Loucy (cell line): ENCODE measurements around the gene KAZALD1.

Experiments
- H2AFZ ChIP-seq: fragments of 200-600 bp; sonication (generic); 2 replicates; pipeline ENCODE4 v1.6.0; 2016; ENCODE audit warnings: antibody characterized with exemption, mild to moderate bottlenecking, low read length, moderate library complexity
- H3F3A ChIP-seq: fragments of 200-600 bp; 2 replicates; pipeline ENCODE4 v1.6.0; 2016; ENCODE audit warnings: antibody characterized with exemption, low read depth, mild to moderate bottlenecking
- H3K27me3 ChIP-seq: fragments of 200-600 bp; sonication (generic); 2 replicates; pipeline ENCODE4 v1.6.1; 2014; ENCODE audit warnings: low read length, mild to moderate bottlenecking; ENCODE audit not compliant: insufficient read depth, poor library complexity, severe bottlenecking
- H3K36me3 ChIP-seq: fragments of 200-600 bp; sonication (generic); 2 replicates; pipeline ENCODE4 v1.6.1; 2016; ENCODE audit warnings: low read length; ENCODE audit not compliant: insufficient read depth
- H3K4me1 ChIP-seq: fragments of 200-600 bp; sonication (generic); 2 replicates; pipeline ENCODE4 v1.5.1; 2014; ENCODE audit warnings: low read length, mild to moderate bottlenecking; ENCODE audit not compliant: insufficient read depth, poor library complexity, severe bottlenecking
- H3K4me2 ChIP-seq: fragments of 200-600 bp; sonication (generic); 2 replicates; pipeline ENCODE4 v1.6.0; 2014; ENCODE audit warnings: antibody characterized with exemption, low read length, low read depth, mild to moderate bottlenecking; ENCODE audit not compliant: poor library complexity, severe bottlenecking
- H3K4me3 ChIP-seq: fragments of 200-600 bp; sonication (generic); 2 replicates; pipeline ENCODE4 v1.5.1; 2014; ENCODE audit warnings: low read length, mild to moderate bottlenecking, mixed read lengths; ENCODE audit not compliant: poor library complexity, severe bottlenecking
- H3K79me2 ChIP-seq: fragments of 200-600 bp; sonication (generic); 2 replicates; pipeline ENCODE4 v1.6.1; 2014; ENCODE audit warnings: low read length; ENCODE audit not compliant: insufficient read depth
- H3K9ac ChIP-seq: fragments of 200-600 bp; sonication (generic); 2 replicates; pipeline ENCODE4 v1.6.0; 2014; ENCODE audit warnings: mild to moderate bottlenecking, low read depth, low read length, moderate library complexity; ENCODE audit not compliant: poor library complexity, severe bottlenecking
- H3K9me2 ChIP-seq: fragments of 200-600 bp; sonication (generic); replicated peaks from 2 replicates; pipeline ENCODE4 v1.6.1; 2016; ENCODE audit warnings: low read depth, low read length, mixed read lengths
- H3K9me3 ChIP-seq: fragments of 200-600 bp; sonication (generic); 2 replicates; pipeline ENCODE4 v1.6.1; 2014; ENCODE audit warnings: mild to moderate bottlenecking, antibody characterized with exemption, low read length, low read depth; ENCODE audit not compliant: insufficient read depth
- H4K20me1 ChIP-seq: fragments of 200-600 bp; sonication (generic); 2 replicates; pipeline ENCODE4 v1.6.0; 2014; ENCODE audit warnings: antibody characterized with exemption, low read length, mild to moderate bottlenecking; ENCODE audit not compliant: insufficient read depth, poor library complexity, severe bottlenecking
- CTCF ChIP-seq: fragments of 200-600 bp; sonication (generic); conservative IDR thresholded peaks from 2 replicates; pipeline ENCODE4 v1.5.1; 2014; ENCODE audit warnings: mild to moderate bottlenecking, antibody characterized with exemption, low read length
- EZH2phosphoT487 ChIP-seq: fragments of 200-600 bp; IDR thresholded peaks from 2 replicates; pipeline ENCODE4 v1.6.1; 2018; ENCODE audit warnings: antibody characterized with exemption, mild to moderate bottlenecking, moderate library complexity, borderline replicate concordance

KAZALD1 gene

DNA sequence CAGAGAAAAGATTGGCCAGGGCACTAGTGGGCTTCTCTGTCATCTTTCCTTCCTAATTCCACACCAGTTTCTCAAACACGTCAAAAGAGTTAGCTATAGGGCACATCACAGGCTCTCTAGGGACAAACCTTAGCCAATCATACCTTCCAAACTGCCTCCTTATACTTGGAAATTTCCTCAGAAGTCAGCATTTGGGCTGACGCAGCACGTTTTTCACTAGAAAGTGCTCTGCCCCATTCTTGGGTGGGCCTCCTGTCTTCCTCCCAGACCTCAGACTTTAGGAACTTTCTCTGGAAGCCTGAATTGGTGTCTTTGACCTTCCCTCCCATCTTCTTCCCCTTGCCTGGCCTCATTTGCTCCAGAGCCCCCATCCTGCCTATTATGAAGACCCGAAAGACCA lies 19.7 kb upstream of the KAZALD1 start:
- Histone ChIP-seq H3K9me2 (no peaks in the 10 kb centered on the region), H3K4me1 (peaks cover 22% of the 10 kb centered on the region), H3K79me2 (no peaks in the 10 kb centered on the region; the same call in 1 of the 2 replicates), H4K20me1 (no peaks in the 10 kb centered on the region), H2AFZ (no peak overlapping the region), H3K4me3 (peak overlapping the region; percentile 81), H3K27me3 (no peaks in the 10 kb centered on the region), H3K4me2 (peak overlapping the region; percentile 81), H3K9me3 (no peaks in the 10 kb centered on the region), H3K9ac (peak overlapping the region; percentile 80), H3F3A (peaks cover 5% of the 10 kb centered on the region; the same call in 1 of the 2 replicates), H3K36me3 (peaks cover 8% of the 10 kb centered on the region; the same call in 1 of the 2 replicates)
- no peak for TF ChIP-seq EZH2phosphoT487
- no peak for TF ChIP-seq CTCF

GRCh38 chr10:101042667-101043362 lies 19.0 kb upstream of the KAZALD1 start:
- H3K4me3 ChIP-seq = peak overlapping the region; percentile 81
- no peaks in the 10 kb centered on the region; the same call in 1 of the 2 replicates for H3K79me2 ChIP-seq
- H3K4me2 ChIP-seq = peak overlapping the region; percentile 81
- peaks cover 5% of the 10 kb centered on the region; the same call in 1 of the 2 replicates for H3F3A ChIP-seq
- no peaks in the 10 kb centered on the region for H3K27me3 ChIP-seq
- no peaks in the 10 kb centered on the region for H4K20me1 ChIP-seq
- no peaks in the 10 kb centered on the region for H3K9me3 ChIP-seq
- no peak for TF ChIP-seq CTCF
- peaks cover 1% of the 10 kb centered on the region; the same call in 1 of the 2 replicates for H3K36me3 ChIP-seq
- peaks cover 22% of the 10 kb centered on the region for H3K4me1 ChIP-seq
- H2AFZ ChIP-seq = peak overlapping the region; percentile 82
- H3K9ac ChIP-seq = peak overlapping the region; percentile 80
- no peaks in the 10 kb centered on the region for H3K9me2 ChIP-seq

- Histone ChIP-seq H4K20me1 (no peaks in the 10 kb centered on the region), H3K9ac (peak overlapping the region; percentile 80), H3K9me2 (no peaks in the 10 kb centered on the region), H2AFZ (peak overlapping the region; percentile 82), H3K4me2 (peak overlapping the region; percentile 81), H3K4me3 (peak overlapping the region; percentile 81), H3F3A (peaks cover 5% of the 10 kb centered on the region; the same call in 1 of the 2 replicates), H3K36me3 (no peaks in the 10 kb centered on the region; the same call in 1 of the 2 replicates), H3K9me3 (no peaks in the 10 kb centered on the region), H3K79me2 (no peaks in the 10 kb centered on the region; the same call in 1 of the 2 replicates), H3K4me1 (peaks cover 22% of the 10 kb centered on the region), H3K27me3 (no peaks in the 10 kb centered on the region)
- TF ChIP-seq CTCF (no peak), EZH2phosphoT487 (no peak)
These were observed 18.5 kb upstream of the KAZALD1 start for GRCh38 chr10:101043363-101043707.
